Stimulated activated CD4-positive, alpha-beta T cell treated with anti-CD3 and anti-CD28 coated beads, Interleukin-15, amount 100 ng/mL, for 24 hours (primary cell): ENCODE data around the gene LRRC53.

Experiments used
- DNase-seq: peaks from one replicate; pipeline ENCODE4 v3.0.0-alpha.2; 2020

The LRRC53 gene

GRCh38 chr1:74512170-74512915 lies at the start of gene LRRC53:
Gene LRRC53 (minus strand): TSS chr1:74512611. CDS start chr1:74483349, 29,262 bp downstream.
- DNase-seq: no peak

- no peak for DNase-seq
Observed at GRCh38 chr1:74549932-74550331, 37.5 kb upstream of the LRRC53 start.

GRCh38 chr1:74548961-74549750 lies 36.7 kb upstream of the LRRC53 start:
- no peak for DNase-seq

- no peak for DNase-seq
Observed at GRCh38 chr1:74545821-74546220, 33.4 kb upstream of the LRRC53 start.

GRCh38 chr1:74534241-74534640 lies 21.8 kb upstream of the LRRC53 start:
- no peak for DNase-seq

GRCh38 chr1:74531796-74532195 lies 19.4 kb upstream of the LRRC53 start:
- no peak for DNase-seq

GRCh38 chr1:74530892-74531291 lies 18.5 kb upstream of the LRRC53 start:
- DNase-seq: no peak

- no peak for DNase-seq
Observed at GRCh38 chr1:74528123-74528522, 15.7 kb upstream of the LRRC53 start.

- DNase-seq: no peak
Observed at GRCh38 chr1:74526708-74527107, 14.3 kb upstream of the LRRC53 start.

GRCh38 chr1:74523873-74524480 lies 11.6 kb upstream of the LRRC53 start:
- no peak for DNase-seq

- DNase-seq: no peak
Observed at GRCh38 chr1:74522148-74522547, 9.7 kb upstream of the LRRC53 start.

GRCh38 chr1:74517599-74518051 lies 5.2 kb upstream of the LRRC53 start:
- DNase-seq: no peak

- DNase-seq: no peak
Observed at GRCh38 chr1:74513411-74514300, 1.2 kb upstream of the LRRC53 start.

- DNase-seq: no peak
Observed at GRCh38 chr1:74508449-74508848, 4.0 kb downstream of the LRRC53 start.

GRCh38 chr1:74505928-74506710 lies 6.3 kb downstream of the LRRC53 start:
- no peak for DNase-seq

- no peak for DNase-seq
Observed at GRCh38 chr1:74504933-74505512, 7.4 kb downstream of the LRRC53 start.

- DNase-seq: peak; percentile 53
Observed at GRCh38 chr1:74504125-74504932, 8.1 kb downstream of the LRRC53 start.

- DNase-seq: no peak
Observed at GRCh38 chr1:74502858-74503257, 9.6 kb downstream of the LRRC53 start.

- no peak for DNase-seq
Observed at GRCh38 chr1:74502432-74502831, 10.0 kb downstream of the LRRC53 start.

- no peak for DNase-seq
Observed at GRCh38 chr1:74498901-74499300, 13.5 kb downstream of the LRRC53 start.

- no peak for DNase-seq
Observed at GRCh38 chr1:74496669-74497068, 15.7 kb downstream of the LRRC53 start.
